HepG2 (cell line): Measurements from ENCODE around the gene APRT. TPM values are rescaled to one million over a fixed set of nuclear protein-coding genes. Genes with fewer than 3 reads are reported as not detected.

ENCODE experiments used
- ASH2L ChIP-seq: fragments of 300-600, 200-600 bp; sonication (generic); IDR thresholded peaks from 2 replicates; pipeline ENCODE4 v1.7.0; 2017; ENCODE audit warnings: low read depth, mild to moderate bottlenecking, moderate library complexity, mixed read lengths, low read length; ENCODE audit not compliant: insufficient read length
- ATF7-NPFF ChIP-seq: sonication (generic); formaldehyde crosslinking; IDR thresholded peaks from 2 replicates; pipeline ENCODE4 v1.8.1; 2023; ENCODE audit warnings: mild to moderate bottlenecking, low read depth, missing genetic modification reagents, moderate library complexity
- EEA1 ChIP-seq: sonication (generic); formaldehyde crosslinking; IDR thresholded peaks from 2 replicates; pipeline ENCODE4 v1.5.1; 2020; ENCODE audit warnings: mild to moderate bottlenecking, missing genetic modification reagents, borderline replicate concordance
- EZH2 ChIP-seq: conservative IDR thresholded peaks from 2 replicates; pipeline ENCODE4 v1.6.1; 2012; ENCODE audit warnings: mild to moderate bottlenecking, low read depth, low read length, moderate library complexity
- MYC ChIP-seq: sonication (generic); formaldehyde crosslinking; IDR thresholded peaks from 2 replicates; pipeline ENCODE4 v1.9.0; 2021; ENCODE audit warnings: missing genetic modification reagents, borderline replicate concordance
- PHF8 ChIP-seq: sonication (generic); formaldehyde crosslinking; IDR thresholded peaks from 2 replicates; pipeline ENCODE4 v1.5.0; 2020; ENCODE audit warnings: missing genetic modification reagents
- SP4 ChIP-seq: sonication (generic); formaldehyde crosslinking; IDR thresholded peaks from 2 replicates; pipeline ENCODE4 v1.8.1; 2023; ENCODE audit warnings: mild to moderate bottlenecking, missing genetic modification reagents
- TOE1 ChIP-seq: sonication (generic); formaldehyde crosslinking; IDR thresholded peaks from 2 replicates; pipeline ENCODE4 v1.4.0; 2020; ENCODE audit warnings: mild to moderate bottlenecking, missing genetic modification reagents
- TP53 ChIP-seq: sonication (generic); formaldehyde crosslinking; conservative IDR thresholded peaks from 2 replicates; pipeline ENCODE4 v1.4.0; 2020; ENCODE audit warnings: missing genetic modification reagents
- ZNF644 ChIP-seq: IDR thresholded peaks from 2 replicates; pipeline ENCODE4 v1.6.1; 2016; ENCODE audit warnings: low read depth
- ZNF7 ChIP-seq: IDR thresholded peaks from 2 replicates; pipeline ENCODE4 v1.6.1; 2016; ENCODE audit warnings: missing biosample characterization, missing genetic modification reagents
- ZNF775 ChIP-seq: sonication (generic); formaldehyde crosslinking; IDR thresholded peaks from 2 replicates; pipeline ENCODE4 v1.4.0; 2020; ENCODE audit warnings: missing genetic modification reagents, mild to moderate bottlenecking, moderate library complexity, borderline replicate concordance
- ZNF792 ChIP-seq: IDR thresholded peaks from 2 replicates; pipeline ENCODE4 v1.6.1; 2016
- ZNF83 ChIP-seq: sonication (generic); formaldehyde crosslinking; IDR thresholded peaks from 2 replicates; pipeline ENCODE4 v1.4.0; 2020; ENCODE audit warnings: missing genetic modification reagents, mild to moderate bottlenecking, borderline replicate concordance
- ZNF891 ChIP-seq: sonication (generic); formaldehyde crosslinking; IDR thresholded peaks from 2 replicates; pipeline ENCODE4 v1.5.0; 2020; ENCODE audit warnings: mild to moderate bottlenecking, missing genetic modification reagents
- polyA plus RNA-seq, 8 experiments: library from polyadenylated mRNA; depleted of rRNA in 3 of 8; stranded (reverse) in 7 of 8; unstranded in 1 of 8; fragments of >200 nt; fragmentation: Illumina TruSeq in 4 of 8; extraction: Trizol in 4 of 8; gene quantifications; 2 replicates each; pipeline versions ENCODE4 v1.2.1 to v1.2.3, GENCODE V29; 2011 to 2016; ENCODE audit warnings: low read depth in 4 of 8, missing spikeins in 1 of 8, mixed read lengths in 1 of 8; ENCODE audit not compliant: insufficient read depth in 1 of 8
- total RNA-seq, 5 experiments: library from RNA; depleted of rRNA; stranded (reverse); fragments of >200 nt; fragmentation: Illumina TruSeq; extraction: Trizol; gene quantifications; 2 replicates each; pipeline ENCODE4 v1.2.3, GENCODE V29; 2016; ENCODE audit warnings: low read depth in 1 of 5
- TF ChIP-seq, protein P1 (sequence below): sonication (generic); formaldehyde crosslinking; IDR thresholded peaks from 2 replicates; pipeline ENCODE4 v1.4.0; 2020; ENCODE audit warnings: missing genetic modification reagents
- TF ChIP-seq, protein P2 (sequence below): sonication (generic); formaldehyde crosslinking; IDR thresholded peaks from 2 replicates; pipeline ENCODE4 v1.9.0; 2021; ENCODE audit warnings: mild to moderate bottlenecking, missing genetic modification reagents

Gene APRT
- total and polyA plus RNA-seq, 2 of the 13 experiments (the other 11 are each of a cell fraction or from before 2014, with no cell fraction given): 155 to 242 TPM

DNA sequence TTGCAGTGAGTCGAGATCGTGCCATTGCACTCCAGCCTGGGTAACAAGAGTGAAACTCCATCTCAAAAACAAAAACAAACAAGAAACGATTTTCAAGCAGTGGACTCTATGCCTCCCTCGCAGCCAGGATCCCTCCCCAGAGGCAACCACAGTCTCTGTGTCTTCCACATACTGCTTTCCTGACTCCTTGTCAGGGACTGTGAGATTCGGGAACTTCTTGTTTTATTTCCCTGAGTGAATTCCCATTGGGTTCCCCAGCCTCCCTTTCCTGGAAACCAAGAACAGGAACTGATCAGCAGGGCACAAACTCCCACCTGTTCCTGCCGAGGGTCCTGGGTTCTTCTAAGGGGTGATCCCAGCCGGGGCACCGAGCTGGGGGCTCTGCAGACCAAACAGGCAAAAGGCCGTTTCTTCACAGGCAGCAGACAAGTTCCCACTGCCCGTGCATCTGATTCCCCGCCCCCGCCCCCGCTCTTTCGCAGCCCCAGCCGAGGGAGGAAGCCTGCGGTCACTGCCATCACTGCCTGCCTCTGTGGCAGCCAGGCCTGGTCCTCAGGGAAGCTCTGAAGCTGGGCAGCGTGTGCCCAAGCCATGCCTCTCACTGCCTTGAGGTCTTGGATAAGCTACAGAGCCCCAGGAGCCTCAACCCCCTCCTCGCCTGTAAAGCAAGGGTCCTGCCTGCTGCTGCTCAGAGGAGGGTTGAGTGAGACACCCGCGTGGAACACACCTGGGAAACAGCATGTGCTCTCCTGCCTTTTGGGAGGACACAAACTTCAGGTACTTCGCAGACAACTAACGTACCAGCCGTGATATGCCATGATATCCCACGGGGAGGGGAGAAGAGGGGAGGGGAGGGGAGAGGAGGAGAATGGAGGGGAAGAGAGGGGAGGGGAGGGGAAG, 21.2 kb downstream of the APRT start (continued):
- TF ChIP-seq PHF8 (CRISPR knock-in tag) (no peak), EZH2 (no peak), SP4 (no peak; the same call in 1 of the 2 replicates), ZNF775 (no peak; the same call in 1 of the 2 replicates), ASH2L (no peak), ATF7-NPFF (0 out of 2 replicates have a peak, but pooled peaks have one; percentile 22), TP53 (no peak), TOE1 (no peak), MYC (peak; percentile 5; the same call in 1 of the 2 replicates), ZNF792 (no peak), ZNF83 (CRISPR knock-in tag) (no peak), EEA1 (CRISPR knock-in tag) (no peak), ZNF644 (no peak), ZNF7 (CRISPR knock-in tag) (no peak), ZNF891 (CRISPR knock-in tag) (no peak)
- TF ChIP-seq, protein P1, sequence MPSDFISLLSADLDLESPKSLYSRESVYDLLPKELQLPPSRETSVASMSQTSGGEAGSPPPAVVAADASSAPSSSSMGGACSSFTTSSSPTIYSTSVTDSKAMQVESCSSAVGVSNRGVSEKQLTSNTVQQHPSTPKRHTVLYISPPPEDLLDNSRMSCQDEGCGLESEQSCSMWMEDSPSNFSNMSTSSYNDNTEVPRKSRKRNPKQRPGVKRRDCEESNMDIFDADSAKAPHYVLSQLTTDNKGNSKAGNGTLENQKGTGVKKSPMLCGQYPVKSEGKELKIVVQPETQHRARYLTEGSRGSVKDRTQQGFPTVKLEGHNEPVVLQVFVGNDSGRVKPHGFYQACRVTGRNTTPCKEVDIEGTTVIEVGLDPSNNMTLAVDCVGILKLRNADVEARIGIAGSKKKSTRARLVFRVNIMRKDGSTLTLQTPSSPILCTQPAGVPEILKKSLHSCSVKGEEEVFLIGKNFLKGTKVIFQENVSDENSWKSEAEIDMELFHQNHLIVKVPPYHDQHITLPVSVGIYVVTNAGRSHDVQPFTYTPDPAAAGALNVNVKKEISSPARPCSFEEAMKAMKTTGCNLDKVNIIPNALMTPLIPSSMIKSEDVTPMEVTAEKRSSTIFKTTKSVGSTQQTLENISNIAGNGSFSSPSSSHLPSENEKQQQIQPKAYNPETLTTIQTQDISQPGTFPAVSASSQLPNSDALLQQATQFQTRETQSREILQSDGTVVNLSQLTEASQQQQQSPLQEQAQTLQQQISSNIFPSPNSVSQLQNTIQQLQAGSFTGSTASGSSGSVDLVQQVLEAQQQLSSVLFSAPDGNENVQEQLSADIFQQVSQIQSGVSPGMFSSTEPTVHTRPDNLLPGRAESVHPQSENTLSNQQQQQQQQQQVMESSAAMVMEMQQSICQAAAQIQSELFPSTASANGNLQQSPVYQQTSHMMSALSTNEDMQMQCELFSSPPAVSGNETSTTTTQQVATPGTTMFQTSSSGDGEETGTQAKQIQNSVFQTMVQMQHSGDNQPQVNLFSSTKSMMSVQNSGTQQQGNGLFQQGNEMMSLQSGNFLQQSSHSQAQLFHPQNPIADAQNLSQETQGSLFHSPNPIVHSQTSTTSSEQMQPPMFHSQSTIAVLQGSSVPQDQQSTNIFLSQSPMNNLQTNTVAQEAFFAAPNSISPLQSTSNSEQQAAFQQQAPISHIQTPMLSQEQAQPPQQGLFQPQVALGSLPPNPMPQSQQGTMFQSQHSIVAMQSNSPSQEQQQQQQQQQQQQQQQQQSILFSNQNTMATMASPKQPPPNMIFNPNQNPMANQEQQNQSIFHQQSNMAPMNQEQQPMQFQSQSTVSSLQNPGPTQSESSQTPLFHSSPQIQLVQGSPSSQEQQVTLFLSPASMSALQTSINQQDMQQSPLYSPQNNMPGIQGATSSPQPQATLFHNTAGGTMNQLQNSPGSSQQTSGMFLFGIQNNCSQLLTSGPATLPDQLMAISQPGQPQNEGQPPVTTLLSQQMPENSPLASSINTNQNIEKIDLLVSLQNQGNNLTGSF (CRISPR knock-in tag): no peak
- TF ChIP-seq, protein P2, sequence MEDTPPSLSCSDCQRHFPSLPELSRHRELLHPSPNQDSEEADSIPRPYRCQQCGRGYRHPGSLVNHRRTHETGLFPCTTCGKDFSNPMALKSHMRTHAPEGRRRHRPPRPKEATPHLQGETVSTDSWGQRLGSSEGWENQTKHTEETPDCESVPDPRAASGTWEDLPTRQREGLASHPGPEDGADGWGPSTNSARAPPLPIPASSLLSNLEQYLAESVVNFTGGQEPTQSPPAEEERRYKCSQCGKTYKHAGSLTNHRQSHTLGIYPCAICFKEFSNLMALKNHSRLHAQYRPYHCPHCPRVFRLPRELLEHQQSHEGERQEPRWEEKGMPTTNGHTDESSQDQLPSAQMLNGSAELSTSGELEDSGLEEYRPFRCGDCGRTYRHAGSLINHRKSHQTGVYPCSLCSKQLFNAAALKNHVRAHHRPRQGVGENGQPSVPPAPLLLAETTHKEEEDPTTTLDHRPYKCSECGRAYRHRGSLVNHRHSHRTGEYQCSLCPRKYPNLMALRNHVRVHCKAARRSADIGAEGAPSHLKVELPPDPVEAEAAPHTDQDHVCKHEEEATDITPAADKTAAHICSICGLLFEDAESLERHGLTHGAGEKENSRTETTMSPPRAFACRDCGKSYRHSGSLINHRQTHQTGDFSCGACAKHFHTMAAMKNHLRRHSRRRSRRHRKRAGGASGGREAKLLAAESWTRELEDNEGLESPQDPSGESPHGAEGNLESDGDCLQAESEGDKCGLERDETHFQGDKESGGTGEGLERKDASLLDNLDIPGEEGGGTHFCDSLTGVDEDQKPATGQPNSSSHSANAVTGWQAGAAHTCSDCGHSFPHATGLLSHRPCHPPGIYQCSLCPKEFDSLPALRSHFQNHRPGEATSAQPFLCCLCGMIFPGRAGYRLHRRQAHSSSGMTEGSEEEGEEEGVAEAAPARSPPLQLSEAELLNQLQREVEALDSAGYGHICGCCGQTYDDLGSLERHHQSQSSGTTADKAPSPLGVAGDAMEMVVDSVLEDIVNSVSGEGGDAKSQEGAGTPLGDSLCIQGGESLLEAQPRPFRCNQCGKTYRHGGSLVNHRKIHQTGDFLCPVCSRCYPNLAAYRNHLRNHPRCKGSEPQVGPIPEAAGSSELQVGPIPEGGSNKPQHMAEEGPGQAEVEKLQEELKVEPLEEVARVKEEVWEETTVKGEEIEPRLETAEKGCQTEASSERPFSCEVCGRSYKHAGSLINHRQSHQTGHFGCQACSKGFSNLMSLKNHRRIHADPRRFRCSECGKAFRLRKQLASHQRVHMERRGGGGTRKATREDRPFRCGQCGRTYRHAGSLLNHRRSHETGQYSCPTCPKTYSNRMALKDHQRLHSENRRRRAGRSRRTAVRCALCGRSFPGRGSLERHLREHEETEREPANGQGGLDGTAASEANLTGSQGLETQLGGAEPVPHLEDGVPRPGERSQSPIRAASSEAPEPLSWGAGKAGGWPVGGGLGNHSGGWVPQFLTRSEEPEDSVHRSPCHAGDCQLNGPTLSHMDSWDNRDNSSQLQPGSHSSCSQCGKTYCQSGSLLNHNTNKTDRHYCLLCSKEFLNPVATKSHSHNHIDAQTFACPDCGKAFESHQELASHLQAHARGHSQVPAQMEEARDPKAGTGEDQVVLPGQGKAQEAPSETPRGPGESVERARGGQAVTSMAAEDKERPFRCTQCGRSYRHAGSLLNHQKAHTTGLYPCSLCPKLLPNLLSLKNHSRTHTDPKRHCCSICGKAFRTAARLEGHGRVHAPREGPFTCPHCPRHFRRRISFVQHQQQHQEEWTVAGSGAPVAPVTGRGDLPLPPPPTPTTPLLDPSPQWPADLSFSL (CRISPR knock-in tag): no peak
